Measurements from ENCODE around the gene SVIP.

The SVIP gene

DNA sequence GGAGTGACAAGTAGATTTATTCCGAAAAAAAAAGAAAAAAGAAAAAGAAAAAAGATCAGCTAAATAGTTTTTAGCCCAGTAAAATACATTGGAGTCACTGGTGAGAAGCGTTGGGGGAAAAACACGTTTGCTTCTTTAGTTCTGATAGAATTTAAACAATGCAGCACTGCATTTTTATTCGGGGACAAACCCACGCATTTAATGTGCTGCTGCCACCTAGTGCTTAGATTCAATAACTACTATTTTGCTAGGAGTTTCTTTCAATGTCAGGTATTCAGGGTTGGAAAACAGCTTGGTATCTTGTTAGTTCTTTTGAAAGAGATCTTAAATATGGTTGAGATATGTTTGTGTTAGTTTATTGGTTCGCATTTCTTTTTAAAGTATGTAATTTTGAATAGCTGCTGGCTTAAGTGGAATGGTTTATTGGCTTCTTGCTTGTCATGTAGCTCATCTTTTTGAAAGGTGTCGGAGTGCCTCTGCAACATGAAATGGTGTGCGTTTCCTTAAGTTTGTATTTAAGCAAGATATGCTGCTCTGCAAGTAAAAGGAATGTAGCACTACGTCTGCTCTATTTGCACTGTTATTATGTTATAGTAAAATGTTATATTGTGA is 41.9 kb downstream of the SVIP start:
- DNase-seq: no peak

DNA sequence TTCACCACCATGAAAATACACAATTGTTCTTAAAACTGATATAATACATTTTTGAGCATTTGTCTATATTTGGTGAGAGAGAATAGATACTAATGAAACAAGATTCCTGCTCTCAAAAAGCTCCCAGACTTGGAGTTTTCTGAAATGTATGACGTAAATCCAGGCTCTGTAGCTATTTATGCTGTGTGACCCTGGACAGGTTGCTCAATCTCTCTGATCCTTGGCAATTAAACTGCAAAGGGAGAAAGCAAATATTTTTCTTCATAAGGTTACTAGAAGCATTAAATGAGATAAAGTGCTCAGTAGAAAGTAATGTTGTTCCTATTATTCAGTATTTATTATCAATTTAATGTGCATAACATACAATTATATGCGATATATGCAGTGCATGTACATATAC is 42.5 kb downstream of the SVIP start:
- DNase-seq: no peak

DNA sequence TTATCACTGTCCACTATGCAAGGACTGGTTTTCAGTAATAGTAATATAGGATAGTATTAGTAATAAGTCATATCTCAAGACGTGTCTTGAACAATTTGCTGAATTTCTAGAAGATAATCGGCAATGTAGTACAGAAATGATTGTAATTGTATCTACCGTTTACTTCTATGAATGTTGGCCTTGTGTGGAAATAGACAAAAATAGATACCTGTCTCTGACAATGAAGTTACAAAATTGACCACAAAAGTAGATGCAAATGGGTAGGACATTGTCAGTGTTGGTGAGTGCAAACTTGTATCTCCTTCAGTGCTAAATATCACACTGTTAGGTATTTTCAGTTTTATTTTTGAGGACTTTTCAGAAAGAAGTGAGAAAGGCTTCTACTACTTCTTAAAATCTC is 43.1 kb downstream of the SVIP start:
- DNase-seq: no peak

DNA sequence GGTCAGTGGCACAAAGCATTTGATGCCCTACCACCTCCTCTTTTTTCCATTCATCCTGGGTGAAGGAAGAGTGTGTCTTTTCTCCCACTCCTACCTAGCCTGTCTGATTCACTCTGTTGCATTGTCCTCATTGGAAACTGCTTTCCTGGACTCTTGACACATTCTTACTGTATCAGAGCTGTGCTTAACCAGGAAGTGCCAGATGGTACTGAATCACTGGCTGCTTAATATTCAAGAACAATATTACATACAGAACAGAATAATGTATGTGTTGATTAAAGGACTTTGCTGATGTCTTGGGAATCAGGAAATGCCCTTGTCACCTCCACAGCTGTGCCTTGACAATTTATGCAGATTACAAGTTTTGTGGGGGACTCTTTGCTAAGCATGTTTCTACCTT is 44.4 kb downstream of the SVIP start:
- DNase-seq: no peak

DNA sequence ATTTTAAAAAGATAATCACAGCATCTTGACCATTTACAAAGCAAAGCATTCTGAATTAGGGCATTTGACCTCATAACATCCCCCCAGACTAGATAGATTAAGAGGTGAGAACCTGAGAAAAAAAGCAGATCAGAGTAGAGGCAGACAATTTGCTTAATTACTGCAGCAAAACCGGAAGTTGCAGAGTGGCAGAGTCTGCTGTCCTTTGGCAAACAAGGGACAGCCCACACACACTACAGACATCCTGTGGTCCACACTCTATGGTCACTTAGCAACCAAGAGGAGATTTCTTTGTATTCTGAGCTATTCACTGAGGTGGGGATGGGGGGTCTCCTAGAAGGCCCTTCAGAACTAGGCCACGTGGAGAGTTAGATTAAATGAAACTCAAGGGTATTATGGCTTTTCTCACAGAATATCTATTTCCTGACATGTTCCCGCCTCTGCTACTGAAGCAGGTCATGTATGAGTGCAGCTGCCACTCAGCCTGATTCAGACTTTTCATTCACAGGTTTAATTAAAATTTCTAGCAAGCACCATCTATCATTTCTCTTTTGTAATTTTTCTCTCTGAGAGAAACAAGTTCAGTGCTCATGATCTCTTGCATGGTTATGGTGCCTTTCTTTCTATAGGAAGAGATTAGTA is 48.5 kb downstream of the SVIP start:
- DNase-seq: peak; percentile 3

DNA sequence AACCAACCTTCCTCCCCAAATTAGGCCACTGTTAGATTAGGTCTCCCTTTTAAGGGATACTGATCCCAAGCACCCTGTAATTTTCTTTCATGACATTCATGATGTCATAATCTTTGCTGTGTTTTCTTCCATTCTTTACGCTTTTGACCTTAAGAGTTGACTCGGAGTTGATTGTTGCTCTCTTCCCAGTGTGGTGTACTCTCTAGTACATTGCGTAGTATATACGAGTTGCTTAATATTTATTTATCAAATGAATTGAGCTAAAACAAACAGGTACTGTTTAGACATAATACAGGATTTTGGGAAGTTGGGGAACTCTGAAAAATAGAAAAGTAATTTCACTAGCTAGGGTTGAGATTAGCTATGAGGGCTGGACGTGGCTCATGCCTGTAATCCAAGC is 49.8 kb downstream of the SVIP start:
- DNase-seq: no peak

DNA sequence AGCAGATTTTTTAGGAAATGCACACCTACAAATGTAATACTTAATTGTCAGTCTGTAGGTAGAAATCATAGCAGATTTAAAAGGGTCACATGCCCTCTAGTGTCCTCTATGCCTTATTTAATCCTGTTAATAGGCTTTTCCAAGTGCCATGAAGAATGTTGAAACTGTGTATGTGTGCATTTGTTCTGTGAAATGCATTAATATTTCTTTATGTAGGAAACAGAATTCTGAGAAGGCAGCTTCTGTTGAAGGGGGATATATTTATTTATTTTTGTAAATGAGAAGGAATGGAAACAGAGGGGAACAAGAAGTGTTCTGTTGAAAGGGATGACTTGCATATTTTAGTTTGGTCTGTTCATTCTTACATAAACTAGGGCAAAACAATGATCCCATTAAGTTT is 51.0 kb downstream of the SVIP start:
- DNase-seq: no peak

DNA sequence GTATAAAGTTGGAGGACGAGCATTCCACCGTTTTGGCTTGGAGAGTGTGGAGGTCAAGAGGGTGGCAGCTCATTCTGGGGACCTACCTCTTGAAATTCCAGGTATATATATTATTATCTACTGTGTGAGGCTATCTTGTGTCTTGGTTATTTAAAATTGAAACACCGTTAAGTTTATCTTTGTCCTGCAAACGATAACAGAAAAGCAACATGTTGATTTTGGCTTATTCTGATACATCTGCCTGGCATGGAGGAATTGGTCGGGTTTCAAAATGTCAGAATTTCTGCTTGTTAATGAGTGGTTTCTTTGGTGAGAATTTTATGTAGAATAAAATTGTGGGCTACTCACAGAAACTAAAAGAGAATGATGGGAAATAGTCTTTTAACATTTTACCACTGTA is 54.4 kb downstream of the SVIP start:
- no peak for DNase-seq

DNA sequence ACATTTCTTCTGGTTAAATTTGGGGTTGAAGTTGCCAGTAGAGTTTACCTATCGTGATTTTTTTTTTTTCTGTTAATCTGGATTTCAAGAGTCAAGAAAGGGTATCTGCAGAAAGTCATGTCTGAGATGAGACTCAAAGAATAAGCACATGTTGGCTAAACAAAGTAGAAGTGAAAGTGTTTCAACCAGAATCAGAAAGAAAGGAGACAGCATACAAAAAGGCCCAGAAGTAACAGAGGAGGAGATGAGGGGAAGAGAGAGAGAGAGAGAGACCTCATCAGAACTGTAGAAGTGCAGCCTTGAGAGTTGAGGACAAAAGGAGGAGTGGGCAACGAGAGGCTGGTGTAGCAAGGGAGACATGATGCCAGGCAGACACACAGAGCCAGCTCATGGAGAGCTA is 54.9 kb downstream of the SVIP start:
- no peak for DNase-seq

DNA sequence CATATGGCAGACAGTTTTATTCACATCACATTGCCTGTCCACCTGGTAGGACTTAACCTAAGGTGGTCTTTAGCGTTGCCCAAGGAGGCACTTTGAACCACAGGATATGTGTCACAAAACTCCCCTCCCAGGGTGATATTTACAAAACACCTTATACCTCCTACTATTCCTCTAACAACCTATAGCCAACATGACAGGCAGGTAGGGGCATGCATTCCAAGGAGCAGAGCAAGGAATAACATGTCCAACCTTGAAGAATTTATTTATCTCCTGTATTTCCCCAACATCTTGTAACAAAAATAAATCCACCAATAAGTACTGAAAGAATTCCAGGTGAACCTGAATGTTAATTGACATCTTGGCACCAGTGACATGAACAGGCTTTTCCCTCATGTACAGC is 60.5 kb downstream of the SVIP start:
- DNase-seq: no peak
